NCI-H748 treated with DMSO at 0.1 percent for 48 hours (cell line): ENCODE results near the gene TSPAN9.

Experiments used
- DNase-seq: peaks from one replicate; lab custom pipeline; 2025; lab: John Stamatoyannopoulos, UW

TSPAN9 gene

GRCh38 chr12:3316776-3317480 is 239.7 kb downstream of the TSPAN9 start:
- DNase-seq: no peak

GRCh38 chr12:3317481-3317815 is 240.3 kb downstream of the TSPAN9 start:
- no peak for DNase-seq

GRCh38 chr12:3317841-3318501 is 240.8 kb downstream of the TSPAN9 start:
- DNase-seq: no peak

GRCh38 chr12:3319723-3320492 is 242.7 kb downstream of the TSPAN9 start:
- no peak for DNase-seq

- no peak for DNase-seq
Measured at GRCh38 chr12:3320881-3321509, 243.8 kb downstream of the TSPAN9 start.

GRCh38 chr12:3321881-3322280 is 244.7 kb downstream of the TSPAN9 start:
- no peak for DNase-seq

GRCh38 chr12:3323002-3323685 is 246.0 kb downstream of the TSPAN9 start:
- no peak for DNase-seq

GRCh38 chr12:3325736-3326135 is 248.6 kb downstream of the TSPAN9 start:
- DNase-seq: no peak

- no peak for DNase-seq
Measured at GRCh38 chr12:3326156-3326849, 249.1 kb downstream of the TSPAN9 start.

GRCh38 chr12:3326850-3327780 is 249.9 kb downstream of the TSPAN9 start:
- DNase-seq: no peak

- no peak for DNase-seq
Measured at GRCh38 chr12:3328081-3328480, 250.9 kb downstream of the TSPAN9 start.

- no peak for DNase-seq
Measured at GRCh38 chr12:3328571-3328970, 251.4 kb downstream of the TSPAN9 start.

- no peak for DNase-seq
Measured at GRCh38 chr12:3329361-3329760, 252.2 kb downstream of the TSPAN9 start.

GRCh38 chr12:3330976-3331510 is 253.9 kb downstream of the TSPAN9 start:
- no peak for DNase-seq

- no peak for DNase-seq
Measured at GRCh38 chr12:3332188-3332587, 255.0 kb downstream of the TSPAN9 start.

GRCh38 chr12:3333583-3333982 is 256.4 kb downstream of the TSPAN9 start:
- DNase-seq: no peak

GRCh38 chr12:3333991-3334391 is 256.8 kb downstream of the TSPAN9 start:
- DNase-seq: no peak

GRCh38 chr12:3335078-3335487 is 257.9 kb downstream of the TSPAN9 start:
- no peak for DNase-seq
